ENCODE results near the gene HES2.
"Not testable (repeated sequence)": the region's sequence is repeated elsewhere in the genome, so short reads cannot be mapped to it uniquely, and the experiment has no call there.

Gene HES2

DNA sequence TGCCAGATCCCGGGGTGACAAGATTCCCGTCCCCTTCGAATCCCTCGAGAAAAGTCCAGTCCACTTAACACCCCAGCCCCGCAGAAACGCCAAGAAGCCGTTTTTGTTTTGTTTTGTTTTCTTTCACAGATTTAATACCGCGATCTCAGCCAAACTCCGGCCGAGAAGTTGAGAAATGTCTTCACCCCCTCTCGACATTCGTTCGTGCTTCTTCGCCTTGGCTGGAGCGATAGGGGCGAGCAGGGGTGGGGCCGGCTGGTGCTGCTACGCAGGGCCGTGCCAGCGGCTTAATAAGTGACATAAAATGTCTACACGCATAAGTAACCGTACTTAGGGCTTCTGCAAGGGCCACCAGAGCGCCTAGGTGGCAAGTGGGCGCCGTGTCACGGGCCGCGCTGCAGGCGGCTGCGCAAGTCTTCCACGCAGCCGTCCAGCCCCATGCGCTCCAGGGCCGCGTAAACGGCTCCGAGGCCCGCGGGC, 41.4 kb upstream of the HES2 start:
- no peak for DNase-seq
- H3K9me3 Mint-ChIP-seq: no peaks in the 10 kb centered on the region
- peaks cover 10 to 16% of the 10 kb centered on the region in 2 donors for H3K4me1 Mint-ChIP-seq
- no peak overlapping the region for H3K27ac Mint-ChIP-seq
- H3K36me3 Mint-ChIP-seq: no peaks in the 10 kb centered on the region
- peak overlapping the region; percentile 65 to 70 for H3K4me3 Mint-ChIP-seq
- no peak for ATAC-seq (replicated peaks)
- peaks cover 58 to 79% of the 10 kb centered on the region in 2 donors for H3K27me3 Mint-ChIP-seq

- DNase-seq (no peak), ATAC-seq (replicated peaks) (peak; percentile 75 to 76)
- no peaks in the 10 kb centered on the region for H3K36me3 Mint-ChIP-seq
- H3K4me1 Mint-ChIP-seq: peaks cover 12 to 16% of the 10 kb centered on the region in 2 donors
- H3K27ac Mint-ChIP-seq: no peak overlapping the region
- no peaks in the 10 kb centered on the region for H3K9me3 Mint-ChIP-seq
- H3K27me3 Mint-ChIP-seq: peaks cover 62 to 79% of the 10 kb centered on the region in 2 donors
- H3K4me3 Mint-ChIP-seq: peak overlapping the region; percentile 65 to 70
These were observed 40.8 kb upstream of the HES2 start for GRCh38 chr1:6460301-6461050.

- no peaks in the 10 kb centered on the region for H3K36me3 Mint-ChIP-seq
- peak overlapping the region; percentile 50 to 70 for H3K4me3 Mint-ChIP-seq
- H3K9me3 Mint-ChIP-seq: no peaks in the 10 kb centered on the region
- DNase-seq (no peak), ATAC-seq (replicated peaks) (peak; percentile 13 to 19)
- peaks cover 59 to 74% of the 10 kb centered on the region in 2 donors for H3K27me3 Mint-ChIP-seq
- H3K27ac Mint-ChIP-seq: no peak overlapping the region
- peaks cover 12 to 16% of the 10 kb centered on the region in 2 donors for H3K4me1 Mint-ChIP-seq
These were observed 40.1 kb upstream of the HES2 start for GRCh38 chr1:6459850-6460265.

GRCh38 chr1:6456800-6457466, 37.2 kb upstream of the HES2 start:
- peaks cover 19 to 20% of the 10 kb centered on the region in 2 donors for H3K4me1 Mint-ChIP-seq
- H3K27me3 Mint-ChIP-seq: peaks cover 54 to 74% of the 10 kb centered on the region in 2 donors

DNA sequence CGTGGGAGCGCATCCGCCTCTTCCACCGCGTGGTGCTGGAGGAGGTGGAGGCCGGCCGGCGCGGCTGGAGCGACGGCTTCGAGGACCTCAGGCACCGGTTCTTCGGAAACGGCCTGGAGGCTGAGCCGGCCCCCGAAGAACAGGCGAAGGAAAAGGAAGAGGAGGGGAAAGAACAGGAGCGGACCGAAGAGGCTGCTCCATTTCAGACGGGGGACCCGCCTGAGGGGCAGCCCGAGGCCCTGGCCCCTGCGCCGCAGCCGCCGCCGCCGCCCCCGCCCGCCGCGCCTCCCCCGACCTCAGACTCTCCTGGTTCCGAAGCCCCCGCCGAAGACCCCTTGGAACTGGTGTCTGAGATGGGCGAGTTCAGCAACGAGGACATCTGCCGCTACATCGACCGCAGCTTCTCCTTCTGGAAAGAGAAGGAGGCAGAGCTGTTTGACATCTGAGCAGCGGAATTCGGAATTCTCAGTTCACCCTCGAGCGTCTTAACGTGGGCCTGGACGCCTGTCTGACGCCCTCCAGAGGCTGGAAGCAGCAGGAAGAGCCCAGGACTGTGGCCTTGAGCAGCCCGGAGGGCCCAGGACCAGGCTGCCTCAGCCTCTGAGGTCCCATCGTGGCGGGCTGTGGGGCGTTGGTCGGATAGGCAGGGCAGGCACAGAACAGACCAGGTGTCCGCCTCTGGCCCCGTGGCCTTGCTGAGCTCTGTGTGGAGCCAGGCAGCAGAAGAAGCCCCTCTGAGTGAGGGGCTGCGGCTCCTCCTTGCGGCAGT, 36.2 kb upstream of the HES2 start:
- H3K27ac Mint-ChIP-seq; H3K9me3 Mint-ChIP-seq; DNase-seq; H3K36me3 Mint-ChIP-seq; ATAC-seq (replicated peaks): not testable (repeated sequence)
- peaks cover 19% of the 10 kb centered on the region in 2 donors for H3K4me1 Mint-ChIP-seq
- peaks cover 57 to 72% of the 10 kb centered on the region in 2 donors for H3K27me3 Mint-ChIP-seq
- peak overlapping the region in 1 of 2 donors; percentile 29 for H3K4me3 Mint-ChIP-seq

More at GRCh38 chr1:6456800-6457466, 37.2 kb upstream of the HES2 start:
- Mint-ChIP-seq H3K36me3 (no peaks in the 10 kb centered on the region), H3K27ac (no peak overlapping the region), H3K4me3 (no peak overlapping the region), H3K9me3 (no peaks in the 10 kb centered on the region)
- no peak for DNase-seq
- no peak for ATAC-seq (replicated peaks)

DNA sequence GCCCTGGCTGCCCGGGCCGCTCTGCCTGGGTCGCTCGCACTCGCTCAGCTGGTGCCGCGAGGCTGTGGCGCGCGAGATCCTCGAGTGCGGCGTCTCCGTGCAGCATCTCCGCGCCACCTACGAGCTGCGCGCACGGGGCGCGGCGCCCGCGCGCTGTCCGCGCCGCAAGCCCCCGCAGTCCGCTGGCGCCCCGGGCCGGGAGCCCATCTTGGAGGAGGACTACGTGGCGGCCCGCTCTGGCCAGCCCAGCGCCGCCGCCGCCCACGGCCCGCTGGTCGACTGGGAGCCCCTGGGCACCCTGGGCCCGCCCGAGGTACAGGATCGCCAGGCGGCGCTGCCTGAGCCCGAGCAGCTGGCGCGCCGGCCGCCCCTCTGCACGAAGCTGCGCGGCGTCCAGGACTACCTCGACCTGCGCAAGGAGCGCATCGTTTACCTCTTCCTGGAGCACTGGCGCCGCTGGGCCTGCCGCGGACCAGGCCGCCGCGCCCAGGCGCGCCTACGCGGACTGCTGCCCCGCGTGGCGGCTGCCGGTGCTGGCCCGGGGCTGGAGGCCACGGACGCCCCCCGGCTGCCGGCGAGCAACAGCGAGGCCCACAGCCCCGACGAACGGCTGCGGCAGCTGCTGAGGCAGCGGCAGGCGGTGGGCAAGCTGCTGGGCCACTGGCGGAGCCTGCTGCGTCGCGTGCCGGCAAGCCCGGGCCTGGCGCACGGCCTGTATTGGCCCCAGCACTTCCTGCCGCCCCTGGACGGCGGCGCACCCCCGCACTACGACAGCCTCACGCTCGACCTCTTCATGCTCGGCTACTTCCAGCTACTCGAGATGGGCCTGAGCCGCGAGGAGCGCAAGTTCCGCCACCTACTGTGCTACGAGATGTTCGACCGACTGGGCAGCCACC, 35.4 kb upstream of the HES2 start:
- DNase-seq (no peak), ATAC-seq (replicated peaks) (peak; percentile 21 to 23)
- Mint-ChIP-seq H3K27ac (no peak overlapping the region), H3K4me1 (peaks cover 11 to 14% of the 10 kb centered on the region in 2 donors), H3K9me3 (no peaks in the 10 kb centered on the region), H3K36me3 (no peaks in the 10 kb centered on the region), H3K27me3 (peaks cover 57 to 72% of the 10 kb centered on the region in 2 donors), H3K4me3 (peak overlapping the region in 1 of 2 donors; percentile 29)

- peak overlapping the region; percentile 65 for H3K27ac Mint-ChIP-seq
- ATAC-seq (replicated peaks); H3K36me3 Mint-ChIP-seq; H3K9me3 Mint-ChIP-seq; DNase-seq; H3K4me3 Mint-ChIP-seq: not testable (repeated sequence)
- H3K27me3 Mint-ChIP-seq: peaks cover 58 to 72% of the 10 kb centered on the region in 2 donors
- peaks cover 9 to 15% of the 10 kb centered on the region in 2 donors for H3K4me1 Mint-ChIP-seq
These were observed 34.5 kb upstream of the HES2 start for GRCh38 chr1:6453895-6454855.

DNA sequence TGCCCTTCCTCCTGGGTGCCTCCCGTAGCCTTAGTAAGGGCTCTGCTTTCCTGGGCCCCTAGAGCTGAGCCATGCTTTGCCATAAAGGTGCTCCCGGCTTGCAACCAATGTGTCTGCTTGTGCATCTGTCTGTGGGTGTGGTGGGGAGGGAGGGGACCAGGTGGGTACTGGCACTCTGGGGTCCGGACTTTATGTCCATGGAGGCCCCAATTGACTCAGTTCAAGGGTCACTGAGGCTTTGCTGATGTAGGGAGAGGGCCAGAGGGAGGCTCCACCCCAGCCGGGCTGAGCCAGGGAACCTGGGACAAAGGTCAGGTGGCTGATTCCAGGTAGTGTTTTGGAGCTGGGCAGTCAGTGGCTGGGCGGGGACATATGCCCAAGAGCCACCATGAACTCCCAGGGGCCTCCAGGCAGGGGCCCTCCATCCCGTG, 31.2 kb upstream of the HES2 start:
- H3K4me1 Mint-ChIP-seq: peaks cover 20 to 23% of the 10 kb centered on the region in 2 donors
- H3K4me3 Mint-ChIP-seq: no peak overlapping the region
- peaks cover 0 to 1% of the 10 kb centered on the region in 2 donors for H3K36me3 Mint-ChIP-seq
- no peak for ATAC-seq (replicated peaks)
- DNase-seq: no peak
- no peak overlapping the region for H3K27ac Mint-ChIP-seq
- H3K9me3 Mint-ChIP-seq: no peaks in the 10 kb centered on the region
- H3K27me3 Mint-ChIP-seq: peaks cover 56 to 76% of the 10 kb centered on the region in 2 donors

DNA sequence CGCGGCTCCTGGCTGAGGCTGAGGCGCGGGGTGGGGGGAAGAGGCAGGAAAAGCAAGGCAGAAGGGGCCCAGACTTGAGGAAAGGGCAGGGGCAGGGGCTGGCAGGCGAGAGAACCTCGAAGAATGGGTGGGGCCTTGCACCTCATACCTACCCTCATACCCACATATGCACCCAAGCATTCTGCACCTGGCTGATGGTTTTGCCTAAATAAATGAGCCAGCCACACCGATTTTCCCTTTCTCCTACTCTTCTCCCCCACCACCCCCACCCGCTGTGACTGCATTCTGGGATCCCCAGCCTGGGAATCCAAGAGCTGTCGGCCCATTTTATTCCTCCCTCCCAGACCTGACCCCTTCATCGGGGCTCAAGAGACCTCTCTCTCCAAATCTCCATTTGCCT, 30.8 kb upstream of the HES2 start:
- H3K4me3 Mint-ChIP-seq; H3K27ac Mint-ChIP-seq; H3K36me3 Mint-ChIP-seq; DNase-seq; ATAC-seq (replicated peaks); H3K9me3 Mint-ChIP-seq: not testable (repeated sequence)
- peaks cover 57 to 76% of the 10 kb centered on the region in 2 donors for H3K27me3 Mint-ChIP-seq
- H3K4me1 Mint-ChIP-seq: peaks cover 20 to 21% of the 10 kb centered on the region in 2 donors

DNA sequence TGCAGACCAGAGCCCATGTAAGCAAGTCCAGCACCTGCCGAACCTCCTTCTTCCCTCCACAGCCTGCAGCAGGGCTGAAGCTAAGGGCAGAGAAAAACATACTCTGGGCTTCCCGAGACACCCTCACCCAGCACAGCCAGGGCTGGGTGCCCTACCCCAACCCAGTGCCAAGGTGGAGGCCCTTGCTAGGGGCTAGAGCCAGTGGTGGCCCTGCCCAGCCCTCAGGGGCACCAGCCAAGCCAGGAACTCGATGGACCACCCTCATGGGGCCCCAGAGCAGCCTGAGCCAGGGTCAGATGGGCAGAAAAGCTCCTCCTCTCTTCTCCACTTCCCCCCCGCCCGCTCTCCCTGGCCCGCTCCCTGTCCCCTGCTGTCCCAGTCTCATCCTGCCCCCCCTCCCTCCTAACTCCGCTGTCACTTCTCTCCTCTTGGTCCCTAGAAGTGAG, 30.3 kb upstream of the HES2 start:
- ATAC-seq (replicated peaks): no peak
- H3K27me3 Mint-ChIP-seq: peaks cover 59 to 80% of the 10 kb centered on the region in 2 donors

DNA sequence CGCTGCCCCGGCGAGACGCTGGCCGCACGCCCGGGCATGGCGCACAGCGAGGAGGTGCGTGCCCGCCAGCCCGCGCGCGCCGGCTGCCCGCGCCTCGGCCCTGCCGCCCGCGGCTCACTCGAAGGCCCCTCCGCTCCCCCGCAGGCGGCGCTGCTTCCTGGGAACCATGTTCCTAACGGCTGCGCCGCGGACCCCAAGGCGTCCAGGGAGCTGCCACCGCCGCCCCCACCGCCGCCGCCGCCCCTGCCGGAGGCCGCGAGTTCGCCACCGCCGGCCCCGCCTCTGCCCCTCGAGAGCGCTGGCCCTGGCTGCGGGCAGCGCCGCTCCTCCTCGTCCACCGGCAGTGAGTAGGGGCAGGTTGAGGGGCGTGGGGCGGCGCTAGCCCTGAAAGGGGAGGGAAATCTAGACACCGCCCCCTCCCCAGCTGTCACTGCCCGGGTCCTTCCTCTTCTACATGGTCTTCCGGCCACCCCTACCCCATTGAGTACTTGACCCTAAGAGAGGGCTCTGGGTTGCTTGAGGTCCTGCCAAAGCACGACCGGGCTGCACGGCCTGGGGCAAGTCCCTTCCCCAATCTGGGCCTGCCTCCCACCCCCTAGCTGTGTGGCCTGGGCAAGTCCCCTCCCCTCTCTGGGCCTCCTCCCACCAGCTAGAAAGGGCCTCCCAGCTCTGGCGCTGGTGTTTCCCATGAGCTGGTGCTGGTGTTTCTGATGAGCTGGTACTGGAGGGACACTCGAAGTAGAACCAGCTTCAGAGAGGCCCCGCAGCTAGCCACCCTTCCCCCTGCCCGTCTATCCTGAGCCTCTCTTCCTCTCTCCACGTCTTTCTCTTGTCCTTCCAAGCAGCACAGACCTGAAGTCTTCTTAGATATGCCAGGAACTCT, 29.3 kb upstream of the HES2 start:
- no peak for DNase-seq

More for the DNA sequence above, 30.3 kb upstream of the HES2 start:
- H3K4me3 Mint-ChIP-seq: no peak overlapping the region
- H3K9me3 Mint-ChIP-seq: no peaks in the 10 kb centered on the region
- H3K36me3 Mint-ChIP-seq: peaks cover 0 to 1% of the 10 kb centered on the region in 2 donors
- peaks cover 20 to 23% of the 10 kb centered on the region in 2 donors for H3K4me1 Mint-ChIP-seq
- no peak for DNase-seq
- H3K27ac Mint-ChIP-seq: no peak overlapping the region

More for the DNA sequence above, 29.3 kb upstream of the HES2 start:
- no peak for ATAC-seq (replicated peaks)
- H3K27me3 Mint-ChIP-seq: peaks cover 64 to 84% of the 10 kb centered on the region in 2 donors
- peak overlapping the region; percentile 23 to 64 for H3K4me3 Mint-ChIP-seq
- peaks cover 20 to 24% of the 10 kb centered on the region in 2 donors for H3K4me1 Mint-ChIP-seq
- peak overlapping the region; percentile 62 for H3K27ac Mint-ChIP-seq
- H3K9me3 Mint-ChIP-seq: no peaks in the 10 kb centered on the region
- H3K36me3 Mint-ChIP-seq: peaks cover 0 to 1% of the 10 kb centered on the region in 2 donors

All from stimulated activated naive B cell treated with anti-CD40 and anti-IgM and Interleukin-4, amounts not matched to agents 10 μg/mL and 1 μg/mL and 100 μg/mL, for 72 hours (primary cell).